ENCODE data around the gene IL17REL.

- TF ChIP-seq POLR2AphosphoS5 (IDR thresholded peaks at IDR 0.05; ENCODE audit: low read depth, low read length) (no peak), REST (IDR thresholded peaks at IDR 0.05; ENCODE audit: insufficient read depth in 1 of 2, low read depth in 2 of 2, low read length in 2 of 2) (no peak), TAF1 (IDR thresholded peaks at IDR 0.05; ENCODE audit: borderline replicate concordance, insufficient read depth, low read length) (no peak), SIN3A (IDR thresholded peaks at IDR 0.05; ENCODE audit: borderline replicate concordance, insufficient read depth, low read length) (no peak), FOXP2 (optimal IDR thresholded peaks at IDR 0.05; ENCODE audit: borderline replicate concordance, extremely low read depth, extremely low read length, insufficient read depth) (no peak)
These were observed 37.0 kb upstream of the IL17REL start for GRCh38 chr22:50049299-50050195.

Data from PFSK-1 (cell line).